Activated CD8-positive, alpha-beta memory T cell treated with anti-CD3 and anti-CD28 coated beads, Interleukin-2, amount 50 U/mL, for 1 hour (primary cell): ENCODE results near the gene IPO4.
"Not testable (repeated sequence)": the region's sequence is repeated elsewhere in the genome, so short reads cannot be mapped to it uniquely, and the experiment has no call there.

ENCODE experiments used
- DNase-seq: peaks from one replicate; pipeline ENCODE4 v3.0.0-alpha.2; 2020; ENCODE audit errors: extremely low read depth

The IPO4 gene

GRCh38 chr14:24216876-24217275, 28.3 kb upstream of the IPO4 start:
- DNase-seq = not testable (repeated sequence)

GRCh38 chr14:24216345-24216699, 27.7 kb upstream of the IPO4 start:
- DNase-seq = no peak

- DNase-seq = peak; percentile 61
These were observed 27.1 kb upstream of the IPO4 start, which contains the start of gene MDP1 for GRCh38 chr14:24215495-24216344. Gene MDP1 (minus strand): TSS chr14:24216066. CDS start chr14:24215955, 111 bp downstream.

- DNase-seq = no peak
These were observed 25.4 kb upstream of the IPO4 start for GRCh38 chr14:24213866-24214662.

- DNase-seq = peak; percentile 97
These were observed 24.6 kb upstream of the IPO4 start, which contains the start of gene CHMP4A for GRCh38 chr14:24212924-24213865. Gene CHMP4A (minus strand): TSS chr14:24213488. CDS start chr14:24213439, 49 bp downstream.

- no peak for DNase-seq
These were observed 22.7 kb upstream of the IPO4 start for GRCh38 chr14:24211311-24211710.

- DNase-seq = no peak
These were observed 19.0 kb upstream of the IPO4 start for GRCh38 chr14:24207625-24208024.

- no peak for DNase-seq
These were observed 18.5 kb upstream of the IPO4 start for GRCh38 chr14:24207104-24207551.

- no peak for DNase-seq
These were observed 17.9 kb upstream of the IPO4 start for GRCh38 chr14:24206260-24207103.

GRCh38 chr14:24204163-24205146, 15.8 kb upstream of the IPO4 start:
- DNase-seq = no peak

- not testable (repeated sequence) for DNase-seq
These were observed 14.8 kb upstream of the IPO4 start for GRCh38 chr14:24203249-24203886.

- DNase-seq = not testable (repeated sequence)
These were observed 13.9 kb upstream of the IPO4 start for GRCh38 chr14:24202538-24202937.

- DNase-seq = no peak
These were observed 10.4 kb upstream of the IPO4 start for GRCh38 chr14:24198814-24199524.

- no peak for DNase-seq
These were observed 8.4 kb upstream of the IPO4 start for GRCh38 chr14:24197056-24197450.

GRCh38 chr14:24196071-24197055, 7.7 kb upstream of the IPO4 start:
- no peak for DNase-seq

- peak; percentile 82 for DNase-seq
These were observed 6.8 kb upstream of the IPO4 start, which contains the start of gene TM9SF1 for GRCh38 chr14:24195186-24196070. Gene TM9SF1 (minus strand): TSS chr14:24195441. CDS start chr14:24195019, 422 bp downstream.
